ENCODE measurements around the gene AGPAT3.

GRCh38 chr21:43988016-43988415 lies 123.0 kb downstream of the AGPAT3 start:
- TF ChIP-seq CTCF (IDR thresholded peaks at IDR 0.05) (no peak), POLR2A (IDR thresholded peaks at IDR 0.05) (no peak), POLR2AphosphoS5 (IDR thresholded peaks at IDR 0.05) (no peak)

All from upper lobe of left lung (tissue), 4 donors.